LNCAP (cell line): ENCODE results near the gene UQCRHL.

Experiments
- TF ChIP-seq, protein P1 (sequence below): fragments of 450-650 bp; IDR thresholded peaks from 2 replicates; pipeline ENCODE4 v1.5.1; 2017; ENCODE audit warnings: mild to moderate bottlenecking

Gene UQCRHL

DNA sequence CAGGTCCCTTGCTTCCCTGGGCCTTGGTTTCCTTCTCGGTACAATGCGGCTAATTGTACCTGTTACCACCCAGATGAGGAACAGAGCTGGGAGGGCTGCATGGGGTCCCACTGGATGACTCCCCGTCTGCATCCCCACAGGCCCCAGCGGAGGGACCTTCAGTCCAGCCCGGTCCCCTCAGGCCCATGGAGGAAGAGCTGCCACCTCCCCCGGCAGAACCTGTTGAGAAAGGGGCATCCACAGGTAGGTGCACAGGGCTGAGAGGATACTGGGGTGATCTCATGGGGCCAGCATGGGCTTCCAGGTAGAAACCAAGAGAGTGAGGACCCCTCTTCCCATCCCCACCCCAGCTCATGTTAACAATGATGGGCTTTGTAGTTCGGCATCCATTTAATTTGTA lies 39.1 kb downstream of the UQCRHL start:
- TF ChIP-seq, protein P1, sequence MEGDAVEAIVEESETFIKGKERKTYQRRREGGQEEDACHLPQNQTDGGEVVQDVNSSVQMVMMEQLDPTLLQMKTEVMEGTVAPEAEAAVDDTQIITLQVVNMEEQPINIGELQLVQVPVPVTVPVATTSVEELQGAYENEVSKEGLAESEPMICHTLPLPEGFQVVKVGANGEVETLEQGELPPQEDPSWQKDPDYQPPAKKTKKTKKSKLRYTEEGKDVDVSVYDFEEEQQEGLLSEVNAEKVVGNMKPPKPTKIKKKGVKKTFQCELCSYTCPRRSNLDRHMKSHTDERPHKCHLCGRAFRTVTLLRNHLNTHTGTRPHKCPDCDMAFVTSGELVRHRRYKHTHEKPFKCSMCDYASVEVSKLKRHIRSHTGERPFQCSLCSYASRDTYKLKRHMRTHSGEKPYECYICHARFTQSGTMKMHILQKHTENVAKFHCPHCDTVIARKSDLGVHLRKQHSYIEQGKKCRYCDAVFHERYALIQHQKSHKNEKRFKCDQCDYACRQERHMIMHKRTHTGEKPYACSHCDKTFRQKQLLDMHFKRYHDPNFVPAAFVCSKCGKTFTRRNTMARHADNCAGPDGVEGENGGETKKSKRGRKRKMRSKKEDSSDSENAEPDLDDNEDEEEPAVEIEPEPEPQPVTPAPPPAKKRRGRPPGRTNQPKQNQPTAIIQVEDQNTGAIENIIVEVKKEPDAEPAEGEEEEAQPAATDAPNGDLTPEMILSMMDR: no peak

DNA sequence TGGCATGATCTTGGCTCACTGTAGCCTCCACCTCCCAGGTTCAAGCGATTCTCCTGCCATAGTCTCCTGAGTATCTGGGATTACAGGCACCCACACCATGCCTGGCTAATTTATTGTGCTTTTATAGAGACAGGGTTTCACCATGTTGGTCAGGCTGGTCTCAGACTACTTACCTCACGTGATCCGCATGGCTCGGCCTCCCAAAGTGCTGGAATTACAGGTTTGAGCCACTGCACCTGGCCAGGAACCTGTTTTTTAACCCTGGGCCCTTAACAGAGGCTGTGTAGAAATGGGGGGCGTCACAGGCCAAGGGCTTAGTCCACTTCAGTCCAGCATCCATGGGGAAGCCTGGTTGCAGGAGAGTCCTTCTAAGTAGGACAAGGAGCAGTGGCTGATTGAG lies 39.5 kb downstream of the UQCRHL start:
- TF ChIP-seq, protein P1: no peak

DNA sequence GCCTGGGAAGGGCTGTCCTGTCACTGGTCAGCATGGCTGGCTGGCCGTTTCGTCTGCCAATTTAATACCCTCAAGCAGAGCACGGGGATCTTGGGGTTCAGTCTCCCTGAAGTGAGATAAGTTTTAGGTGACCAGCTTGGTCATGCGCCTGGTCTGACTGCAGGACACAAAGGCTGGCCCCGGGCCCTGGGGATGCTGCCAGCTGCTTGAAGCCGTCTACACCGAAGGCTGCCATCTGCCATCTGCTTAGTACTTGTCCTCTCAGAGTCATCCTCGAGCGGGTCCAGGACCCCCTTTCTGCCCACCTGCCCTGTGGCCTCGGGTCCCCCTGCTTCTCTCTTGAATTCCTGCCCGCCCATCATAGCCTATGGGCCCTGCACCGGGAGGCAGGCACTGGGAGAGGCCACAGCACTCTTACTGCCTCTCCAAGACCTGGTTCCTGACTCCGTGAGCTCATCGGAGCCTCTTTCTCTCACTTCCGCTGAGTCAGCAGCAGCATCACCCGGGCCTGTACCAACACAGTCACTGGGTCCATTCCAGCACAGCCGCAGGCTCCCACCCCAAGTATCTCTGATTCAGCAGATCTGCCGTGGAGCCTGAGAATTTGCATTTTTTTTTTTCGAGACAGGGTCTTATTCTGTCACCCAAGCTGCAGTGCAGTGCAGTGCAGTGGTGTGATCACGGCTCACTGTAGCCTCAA lies 41.8 kb downstream of the UQCRHL start:
- TF ChIP-seq, protein P1: no peak

DNA sequence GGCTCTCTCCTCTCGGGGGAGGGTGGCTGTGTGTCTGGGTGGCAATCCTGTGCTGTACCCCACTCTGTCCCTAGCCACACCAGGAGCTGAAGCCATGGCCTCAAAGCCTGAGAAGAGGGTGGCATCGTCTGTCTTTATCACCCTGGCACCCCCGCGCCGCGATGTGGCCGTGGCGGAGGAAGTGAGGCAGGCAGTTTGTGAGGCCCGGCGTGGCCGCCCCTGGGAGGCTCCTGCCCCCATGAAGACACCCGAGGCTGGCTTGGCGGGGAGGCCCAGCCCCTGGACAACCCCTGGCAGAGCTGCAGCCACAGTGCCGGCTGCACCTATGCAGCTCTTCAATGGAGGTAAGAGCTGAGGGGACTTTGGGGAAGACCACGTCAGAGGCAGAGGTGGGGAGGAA lies 42.6 kb downstream of the UQCRHL start:
- TF ChIP-seq, protein P1: no peak

DNA sequence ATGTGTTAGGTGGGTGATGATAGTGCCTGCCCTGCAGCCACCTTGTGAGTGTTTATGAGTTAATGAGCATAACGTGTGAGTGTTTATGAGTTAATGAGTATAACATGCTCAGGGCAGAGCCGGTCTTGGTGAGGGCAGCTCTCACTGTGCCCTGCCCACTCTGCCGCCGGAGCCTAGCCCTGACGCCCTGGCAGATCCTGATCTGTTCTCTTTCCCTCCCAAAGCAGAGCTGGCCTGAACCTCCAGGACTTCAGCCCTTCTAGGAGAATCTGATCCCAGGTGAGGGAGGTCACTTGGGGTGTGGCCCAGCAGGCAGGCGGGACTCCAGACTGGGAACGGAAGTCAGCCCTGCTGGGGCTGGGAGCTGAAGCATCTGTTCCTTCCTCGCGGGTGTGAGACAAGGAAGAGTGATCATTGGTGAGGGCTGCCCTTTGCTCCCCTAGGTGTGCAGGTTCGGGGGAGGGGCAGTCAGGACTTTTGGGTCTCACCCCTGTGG lies 43.1 kb downstream of the UQCRHL start:
- TF ChIP-seq, protein P1: no peak

DNA sequence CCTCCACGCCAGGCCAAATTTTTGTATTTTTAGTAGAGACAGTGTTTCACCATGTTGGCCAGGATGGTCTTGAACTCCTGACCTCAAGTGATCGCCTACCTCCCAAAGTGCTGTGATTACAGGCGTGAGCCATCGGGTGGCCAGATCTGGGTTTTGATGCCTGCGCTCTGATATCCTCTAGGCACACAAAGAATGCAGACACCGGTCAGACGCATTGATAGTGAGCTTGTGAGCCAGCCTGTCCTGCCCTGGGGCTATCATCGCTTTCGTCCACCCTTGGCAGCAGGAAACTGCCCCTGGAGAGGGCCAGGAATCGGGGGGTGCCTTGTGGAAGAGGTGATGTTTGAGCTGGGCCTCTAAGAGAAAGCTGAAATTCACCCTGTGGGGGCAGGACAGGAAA lies 44.9 kb downstream of the UQCRHL start:
- TF ChIP-seq, protein P1: no peak

DNA sequence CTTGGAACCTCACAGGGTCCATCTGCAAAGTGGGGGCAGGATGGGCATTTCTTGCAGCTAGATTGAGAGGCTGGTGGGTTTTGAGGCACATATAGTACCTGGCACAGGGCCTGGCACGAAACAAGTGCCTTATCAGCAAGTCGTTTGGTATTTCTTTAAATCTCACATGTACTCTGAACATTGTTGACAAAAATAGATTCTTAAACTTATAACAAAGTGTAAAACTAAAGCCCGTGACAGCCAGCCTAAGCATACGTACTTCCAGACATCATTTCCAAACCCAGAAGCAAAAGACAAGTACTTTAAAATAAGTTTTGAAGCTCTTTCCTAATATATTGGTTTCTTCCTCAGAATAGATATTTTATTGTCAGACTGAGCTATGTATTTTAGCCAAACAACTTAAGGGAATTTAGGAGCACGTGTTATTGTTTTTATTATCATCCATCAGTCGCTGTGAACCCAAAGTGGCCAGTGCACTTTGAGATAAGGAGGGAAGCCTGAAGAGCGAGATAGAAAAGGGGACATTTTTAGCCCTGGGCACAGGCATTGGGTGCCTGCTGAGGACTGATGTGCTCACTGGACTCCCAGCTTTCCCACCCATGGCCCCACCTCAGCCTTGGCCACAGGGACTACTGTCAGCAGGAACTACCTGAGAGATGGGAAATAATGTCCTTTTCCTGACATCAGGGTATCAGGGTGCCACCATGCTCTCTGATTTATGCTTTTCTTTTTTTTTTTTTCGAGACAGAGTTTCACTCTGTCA lies 45.9 kb downstream of the UQCRHL start:
- TF ChIP-seq, protein P1: no peak
